Activated naive CD4-positive, alpha-beta T cell treated with anti-CD3 and anti-CD28 coated beads, Interleukin-2, amount 10 ng/mL, durations not matched to agents 5 hours and 36 hours (primary cell): ENCODE results near the gene OR4N2. TPM values are rescaled to one million over a fixed set of nuclear protein-coding genes. Genes with fewer than 3 reads are reported as not detected.

ENCODE experiments used
- total RNA-seq, 2 experiments: library from RNA; stranded (reverse); gene quantifications; one replicate each; pipeline ENCODE4 v1.2.3, GENCODE V29; 2021

Gene OR4N2
- not detected for total RNA-seq

GRCh38 chr14:19803470-19803869 is at the start of gene OR4N2:
Gene OR4N2 (plus strand): TSS chr14:19803770. CDS start chr14:19827449, 23,679 bp downstream.

GRCh38 chr14:19773204-19773603 is 30.4 kb upstream of the OR4N2 start, which contains the start of gene OR4M1:
Gene OR4M1 (plus strand): TSS chr14:19773504. CDS start chr14:19780323, 6,819 bp downstream.

GRCh38 chr14:19874842-19875241 is 71.3 kb downstream of the OR4N2 start, which contains the start of gene OR4K2:
Gene OR4K2 (plus strand): TSS chr14:19875142. CDS start chr14:19876268, 1,126 bp downstream.

Other genes starting within 250 kb of the OR4N2 start
- gene OR11H2, start 89.9 kb upstream of the OR4N2 start, total RNA-seq: not detected
- gene OR4Q3, start 60.2 kb upstream of the OR4N2 start, total RNA-seq: not detected
- not detected for gene OR4M1, start 30.3 kb upstream of the OR4N2 start, total RNA-seq
- gene OR4K2, start 71.4 kb downstream of the OR4N2 start, total RNA-seq: not detected
- gene OR4K5, start 116.8 kb downstream of the OR4N2 start, total RNA-seq: not detected
- not detected for gene OR4K1, start 127.1 kb downstream of the OR4N2 start, total RNA-seq
- not detected for gene OR4K15, start 171.8 kb downstream of the OR4N2 start, total RNA-seq
- not detected for gene OR4Q2, start 198.4 kb downstream of the OR4N2 start, total RNA-seq
- gene OR4K14, start 215.5 kb downstream of the OR4N2 start, total RNA-seq: not detected
- gene OR4K13, start 232.3 kb downstream of the OR4N2 start, total RNA-seq: not detected